Measurements from ENCODE around the gene TMEM266.

Gene TMEM266

GRCh38 chr15:76168237-76168984 is 108.6 kb downstream of the TMEM266 start:
- DNase-seq (ENCODE audit: low spot score), result no peak
- no peak for TF ChIP-seq CTCF (IDR thresholded peaks at IDR 0.05; ENCODE audit: extremely low read depth, missing control alignments)

GRCh38 chr15:76169018-76169417 is 109.2 kb downstream of the TMEM266 start:
- TF ChIP-seq CTCF (IDR thresholded peaks at IDR 0.05; ENCODE audit: extremely low read depth, missing control alignments), result no peak
- DNase-seq (ENCODE audit: low spot score), result peak; percentile 25

GRCh38 chr15:76169911-76170800 is 110.4 kb downstream of the TMEM266 start:
- no peak for DNase-seq (ENCODE audit: low spot score)
- TF ChIP-seq CTCF (IDR thresholded peaks at IDR 0.05; ENCODE audit: extremely low read depth, missing control alignments), result no peak

- TF ChIP-seq CTCF (IDR thresholded peaks at IDR 0.05; ENCODE audit: extremely low read depth, missing control alignments), result no peak
- DNase-seq (ENCODE audit: low spot score), result no peak
These were observed 113.0 kb downstream of the TMEM266 start for GRCh38 chr15:76172782-76173181.

- TF ChIP-seq CTCF (IDR thresholded peaks at IDR 0.05; ENCODE audit: extremely low read depth, missing control alignments), result no peak
- DNase-seq (ENCODE audit: low spot score), result no peak
These were observed 113.6 kb downstream of the TMEM266 start for GRCh38 chr15:76173317-76173834.

GRCh38 chr15:76174654-76175053 is 114.9 kb downstream of the TMEM266 start:
- no peak for DNase-seq (ENCODE audit: low spot score)
- TF ChIP-seq CTCF (IDR thresholded peaks at IDR 0.05; ENCODE audit: extremely low read depth, missing control alignments), result no peak

- no peak for DNase-seq (ENCODE audit: low spot score)
- no peak for TF ChIP-seq CTCF (IDR thresholded peaks at IDR 0.05; ENCODE audit: extremely low read depth, missing control alignments)
These were observed 115.7 kb downstream of the TMEM266 start for GRCh38 chr15:76175442-76175841.

Data from GM20000 (cell line).